Neural progenitor cell (in vitro differentiated cells): ENCODE measurements around the gene CACTIN. TPM values are rescaled to one million over a fixed set of nuclear protein-coding genes. Genes with fewer than 3 reads are reported as not detected.

Experiments
- DNase-seq: peaks from one replicate; pipeline ENCODE4 v3.0.0-alpha.2; 2016; ENCODE audit warnings: low spot score
- H2AFZ ChIP-seq: fragments of 200-600 bp; sonication (generic); replicated peaks from 2 replicates; pipeline ENCODE4 v1.6.1; 2016; ENCODE audit warnings: antibody characterized with exemption
- H3F3A ChIP-seq: fragments of 200-600 bp; sonication (generic); 2 replicates; pipeline ENCODE4 v1.6.1; 2016; ENCODE audit warnings: antibody characterized with exemption, low read depth
- H3K27ac ChIP-seq: fragments of 200-600 bp; sonication (generic); 2 replicates; pipeline ENCODE4 v1.5.1; 2016; ENCODE audit warnings: mild to moderate bottlenecking
- H3K27me3 ChIP-seq: fragments of 200-600 bp; sonication (generic); 2 replicates; pipeline ENCODE4 v1.6.1; 2016; ENCODE audit warnings: mild to moderate bottlenecking, moderate library complexity
- H3K36me3 ChIP-seq: fragments of 200-600 bp; sonication (generic); 2 replicates; pipeline ENCODE4 v1.5.1; 2016
- H3K4me1 ChIP-seq: fragments of 200-600 bp; sonication (generic); 2 replicates; pipeline ENCODE4 v1.6.1; 2016; ENCODE audit warnings: mixed run types
- H3K4me2 ChIP-seq: fragments of 200-600 bp; sonication (generic); 2 replicates; pipeline ENCODE4 v1.6.1; 2016
- H3K4me3 ChIP-seq: fragments of 200-600 bp; sonication (generic); 2 replicates; pipeline ENCODE4 v1.5.1; 2016
- H3K79me2 ChIP-seq: fragments of 200-600 bp; sonication (generic); 2 replicates; pipeline ENCODE4 v1.6.1; 2016; ENCODE audit warnings: low read depth
- H3K9ac ChIP-seq: fragments of 200-600 bp; sonication (generic); 2 replicates; pipeline ENCODE4 v1.6.1; 2016
- H3K9me3 ChIP-seq: fragments of 200-600 bp; sonication (generic); 2 replicates; pipeline ENCODE4 v1.5.1; 2016; ENCODE audit warnings: low read depth
- H4K20me1 ChIP-seq: fragments of 200-600 bp; sonication (generic); 2 replicates; pipeline ENCODE4 v1.6.1; 2016; ENCODE audit warnings: low read depth
- H3K27ac Mint-ChIP-seq: 3 replicates; pipeline ENCODE4 v1.8.0; 2021; ENCODE audit warnings: mixed read lengths
- H3K27me3 Mint-ChIP-seq: 2 replicates; pipeline ENCODE4 v1.8.0; 2022; ENCODE audit warnings: low read depth, mild to moderate bottlenecking, inconsistent platforms, moderate library complexity, mixed read lengths; ENCODE audit not compliant: insufficient read depth
- H3K36me3 Mint-ChIP-seq: 3 replicates; pipeline ENCODE4 v1.8.0; 2021; ENCODE audit warnings: mixed read lengths
- H3K4me1 Mint-ChIP-seq: 3 replicates; pipeline ENCODE4 v1.8.0; 2021; ENCODE audit warnings: mixed read lengths
- H3K4me3 Mint-ChIP-seq: 3 replicates; pipeline ENCODE4 v1.8.0; 2021; ENCODE audit warnings: mild to moderate bottlenecking, moderate library complexity, mixed read lengths
- H3K9me3 Mint-ChIP-seq: 3 replicates; pipeline ENCODE4 v1.8.0; 2020; ENCODE audit warnings: mixed read lengths
- EZH2 ChIP-seq: fragments of 200-600 bp; sonication (generic); IDR thresholded peaks from 2 replicates; pipeline ENCODE4 v1.6.1; 2017; ENCODE audit warnings: antibody characterized with exemption, mild to moderate bottlenecking, moderate library complexity
- EZH2phosphoT487 ChIP-seq: fragments of 200-600 bp; sonication (generic); IDR thresholded peaks from 2 replicates; pipeline ENCODE4 v1.6.1; 2017; ENCODE audit warnings: antibody characterized with exemption
- total RNA-seq: library from RNA; depleted of rRNA; stranded (reverse); fragments of >200 nt; gene quantifications from 2 replicates; pipeline ENCODE4 v1.2.3, GENCODE V29; 2015; ENCODE audit warnings: low replicate concordance
- TF ChIP-seq, protein P1 (sequence below): fragments of 200-600 bp; sonication (generic); IDR thresholded peaks from 2 replicates; pipeline ENCODE4 v1.5.1; 2017; ENCODE audit warnings: antibody characterized with exemption, mild to moderate bottlenecking

CACTIN gene
- total RNA-seq, 1 donor from 2014 or later = 6.0 TPM

DNA sequence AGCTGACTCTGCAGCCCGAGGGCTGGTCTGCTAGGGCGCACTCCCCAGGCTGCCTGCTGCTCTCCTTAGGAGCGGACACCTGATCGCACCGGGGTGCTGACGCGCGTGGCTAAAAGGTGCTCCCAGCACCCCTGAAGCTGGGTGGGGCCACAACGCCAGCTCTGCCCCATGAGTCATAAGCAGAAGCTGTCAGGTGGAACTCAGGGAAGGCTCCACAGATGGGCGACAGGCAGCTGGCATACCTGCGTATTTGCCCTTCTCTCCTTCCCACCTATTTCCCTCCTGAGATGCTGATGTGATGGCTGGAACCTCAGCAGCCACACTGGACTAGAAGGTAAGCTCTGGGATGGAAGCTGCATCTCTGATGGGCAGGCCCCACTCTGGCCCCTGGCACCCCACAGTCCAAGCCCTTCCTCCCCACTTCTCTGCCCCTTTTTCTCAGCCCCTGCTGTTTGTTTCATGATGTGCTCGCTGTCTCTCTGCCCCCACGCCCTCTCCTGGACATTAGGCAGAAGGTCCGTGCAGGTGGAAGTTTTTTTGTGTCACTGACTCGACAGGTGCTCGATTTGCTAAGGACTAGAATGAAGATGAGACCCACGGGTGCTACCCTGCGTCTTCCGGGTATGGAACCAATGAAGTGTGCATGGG, 30.3 kb upstream of the CACTIN start:
- Histone ChIP-seq H3K27ac (no peak overlapping the region), H3K4me2 (no peak overlapping the region), H3K9ac (no peak overlapping the region), H4K20me1 (no peaks in the 10 kb centered on the region), H2AFZ (no peak overlapping the region), H3K36me3 (no peaks in the 10 kb centered on the region), H3K4me3 (no peak overlapping the region), H3K27me3 (no peaks in the 10 kb centered on the region), H3F3A (no peaks in the 10 kb centered on the region), H3K9me3 (no peaks in the 10 kb centered on the region), H3K4me1 (no peaks in the 10 kb centered on the region), H3K79me2 (no peaks in the 10 kb centered on the region)
- Mint-ChIP-seq H3K36me3 (peaks cover 2% of the 10 kb centered on the region), H3K4me1 (no peaks in the 10 kb centered on the region), H3K4me3 (no peak overlapping the region), H3K9me3 (no peaks in the 10 kb centered on the region), H3K27me3 (peaks cover 7% of the 10 kb centered on the region), H3K27ac (no peak overlapping the region)
- DNase-seq = no peak
- TF ChIP-seq EZH2phosphoT487 = no peak
- TF ChIP-seq, protein P1, sequence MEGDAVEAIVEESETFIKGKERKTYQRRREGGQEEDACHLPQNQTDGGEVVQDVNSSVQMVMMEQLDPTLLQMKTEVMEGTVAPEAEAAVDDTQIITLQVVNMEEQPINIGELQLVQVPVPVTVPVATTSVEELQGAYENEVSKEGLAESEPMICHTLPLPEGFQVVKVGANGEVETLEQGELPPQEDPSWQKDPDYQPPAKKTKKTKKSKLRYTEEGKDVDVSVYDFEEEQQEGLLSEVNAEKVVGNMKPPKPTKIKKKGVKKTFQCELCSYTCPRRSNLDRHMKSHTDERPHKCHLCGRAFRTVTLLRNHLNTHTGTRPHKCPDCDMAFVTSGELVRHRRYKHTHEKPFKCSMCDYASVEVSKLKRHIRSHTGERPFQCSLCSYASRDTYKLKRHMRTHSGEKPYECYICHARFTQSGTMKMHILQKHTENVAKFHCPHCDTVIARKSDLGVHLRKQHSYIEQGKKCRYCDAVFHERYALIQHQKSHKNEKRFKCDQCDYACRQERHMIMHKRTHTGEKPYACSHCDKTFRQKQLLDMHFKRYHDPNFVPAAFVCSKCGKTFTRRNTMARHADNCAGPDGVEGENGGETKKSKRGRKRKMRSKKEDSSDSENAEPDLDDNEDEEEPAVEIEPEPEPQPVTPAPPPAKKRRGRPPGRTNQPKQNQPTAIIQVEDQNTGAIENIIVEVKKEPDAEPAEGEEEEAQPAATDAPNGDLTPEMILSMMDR = no peak
- TF ChIP-seq EZH2 = no peak

GRCh38 chr19:3656073-3656746, 29.6 kb upstream of the CACTIN start:
- Mint-ChIP-seq H3K27ac (no peak overlapping the region), H3K9me3 (no peaks in the 10 kb centered on the region)
- no peak for DNase-seq

DNA sequence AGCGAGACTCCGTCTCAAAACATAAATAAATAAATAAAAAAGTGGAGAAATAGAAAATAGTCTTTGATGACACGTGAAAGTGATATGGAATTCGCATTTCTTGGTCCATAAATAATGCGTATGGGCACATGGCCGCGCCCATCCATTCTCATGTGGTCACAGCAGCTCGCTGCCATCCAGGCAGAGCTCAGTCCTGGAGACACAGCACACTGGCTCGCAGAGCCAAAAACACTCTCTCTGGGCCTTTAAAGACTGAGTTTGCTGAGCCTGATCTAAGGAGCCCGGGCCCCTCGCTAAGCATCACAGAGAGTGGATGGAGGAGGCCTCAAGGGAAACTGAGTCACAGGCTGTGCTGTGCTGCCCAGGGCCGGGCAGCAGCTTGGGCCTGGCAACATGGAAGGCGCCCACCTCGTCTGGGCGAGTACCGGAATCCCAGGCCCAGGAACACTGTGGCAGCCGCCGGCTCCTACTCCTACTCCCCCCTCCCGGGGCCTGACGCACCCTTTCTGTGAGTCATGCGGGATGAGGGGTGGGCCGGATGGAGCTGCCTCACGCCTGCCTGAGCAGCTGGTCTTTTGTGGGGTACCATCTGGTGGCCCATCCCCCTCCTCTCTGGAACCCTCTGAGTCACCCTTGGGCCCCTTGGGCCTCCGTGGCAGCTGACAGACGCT, 28.9 kb upstream of the CACTIN start:
- no peak overlapping the region for H3K27ac Mint-ChIP-seq
- H3K27me3 Mint-ChIP-seq = peaks cover 9% of the 10 kb centered on the region
- peaks cover 4% of the 10 kb centered on the region for H3K36me3 Mint-ChIP-seq
- Histone ChIP-seq H3K27me3 (no peaks in the 10 kb centered on the region), H3K4me1 (no peaks in the 10 kb centered on the region), H2AFZ (no peak overlapping the region), H3K9me3 (no peaks in the 10 kb centered on the region), H3K4me3 (no peak overlapping the region), H3K36me3 (no peaks in the 10 kb centered on the region), H3K4me2 (no peak overlapping the region), H3K79me2 (no peaks in the 10 kb centered on the region), H3K9ac (no peak overlapping the region), H3F3A (no peaks in the 10 kb centered on the region), H3K27ac (no peak overlapping the region), H4K20me1 (no peaks in the 10 kb centered on the region)
- H3K4me1 Mint-ChIP-seq = no peaks in the 10 kb centered on the region
- H3K4me3 Mint-ChIP-seq = no peak overlapping the region
- DNase-seq = no peak
- TF ChIP-seq EZH2phosphoT487 = no peak
- TF ChIP-seq EZH2 = no peak
- TF ChIP-seq, protein P1 = no peak
- no peaks in the 10 kb centered on the region for H3K9me3 Mint-ChIP-seq

More at GRCh38 chr19:3656073-3656746, 29.6 kb upstream of the CACTIN start:
- H3K9ac ChIP-seq = no peak overlapping the region
- H4K20me1 ChIP-seq = no peaks in the 10 kb centered on the region
- H3K4me2 ChIP-seq = no peak overlapping the region
- Mint-ChIP-seq H3K4me3 (no peak overlapping the region), H3K27me3 (peaks cover 7% of the 10 kb centered on the region), H3K36me3 (peaks cover 2% of the 10 kb centered on the region), H3K4me1 (no peaks in the 10 kb centered on the region)
- H3K4me1 ChIP-seq = no peaks in the 10 kb centered on the region
- no peaks in the 10 kb centered on the region for H3F3A ChIP-seq
- no peaks in the 10 kb centered on the region for H3K27me3 ChIP-seq
- no peak overlapping the region for H3K4me3 ChIP-seq
- H3K36me3 ChIP-seq = no peaks in the 10 kb centered on the region
- no peaks in the 10 kb centered on the region for H3K9me3 ChIP-seq
- no peak overlapping the region for H2AFZ ChIP-seq
- no peak for TF ChIP-seq EZH2
- TF ChIP-seq, protein P1 = no peak
- TF ChIP-seq EZH2phosphoT487 = no peak
- no peaks in the 10 kb centered on the region for H3K79me2 ChIP-seq
- H3K27ac ChIP-seq = no peak overlapping the region
